Right ventricle myocardium inferior (tissue), 1 donor: ENCODE measurements around the gene RNF215. TPM values are rescaled to one million over a fixed set of nuclear protein-coding genes. Genes with fewer than 3 reads are reported as not detected.

ENCODE experiments used
- ATAC-seq: fragments of 200-7000 bp; cut with Tn5 transposase; one replicate; pipeline ENCODE4 v1.9.1; 2020; ENCODE audit warnings: mild to moderate bottlenecking, moderate library complexity
- DNase-seq: peaks from one replicate; pipeline ENCODE4 v3.0.0; 2021; ENCODE audit errors: missing footprints
- intact Hi-C: fragments of 100-400 bp; cut with DNase I; formaldehyde crosslinking; loops from one replicate; pipeline ENCODE4 v1.11.0; 2022
- total RNA-seq: library from RNA; stranded (reverse); fragmentation: NEBNext Ultra II Directional; extraction: Animal tissue kit (Norgen Biotek cat#: 25700); gene quantifications from one replicate; pipeline ENCODE4 v1.2.1, GENCODE V29; 2021
- donor health status: DM: no; HTN: yes; CAD: no; lungs with severe emphysema.

The RNF215 gene
- total RNA-seq, 1 donor from 2014 or later: 3.7 TPM

DNA sequence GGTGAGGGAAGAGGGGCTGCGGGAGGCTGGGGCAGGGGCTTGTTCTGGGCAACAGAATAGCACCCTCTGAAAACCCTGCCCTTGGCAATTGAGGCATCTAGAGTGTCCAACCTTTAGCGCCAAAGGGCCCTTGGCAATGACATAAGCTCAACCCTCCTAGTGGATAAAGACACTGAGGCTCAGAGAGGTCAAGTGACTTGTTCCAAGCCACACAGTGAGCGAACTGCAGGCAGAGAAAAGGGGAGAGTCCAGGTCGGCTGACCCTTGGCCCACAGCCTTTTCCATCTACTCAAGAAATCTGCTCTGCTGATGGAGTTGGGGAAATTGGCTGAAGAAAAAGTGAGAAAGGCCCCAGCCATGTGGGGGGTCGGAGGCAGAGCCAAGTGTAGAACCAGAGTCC is 12.5 kb upstream of the RNF215 start:
- DNase-seq: no peak
- ATAC-seq: no peak
- intact Hi-C loops: loop anchor here (10.0 kb wide), 1 partner anchor 355 kb away; no protein-coding TSS in a partner anchor

DNA sequence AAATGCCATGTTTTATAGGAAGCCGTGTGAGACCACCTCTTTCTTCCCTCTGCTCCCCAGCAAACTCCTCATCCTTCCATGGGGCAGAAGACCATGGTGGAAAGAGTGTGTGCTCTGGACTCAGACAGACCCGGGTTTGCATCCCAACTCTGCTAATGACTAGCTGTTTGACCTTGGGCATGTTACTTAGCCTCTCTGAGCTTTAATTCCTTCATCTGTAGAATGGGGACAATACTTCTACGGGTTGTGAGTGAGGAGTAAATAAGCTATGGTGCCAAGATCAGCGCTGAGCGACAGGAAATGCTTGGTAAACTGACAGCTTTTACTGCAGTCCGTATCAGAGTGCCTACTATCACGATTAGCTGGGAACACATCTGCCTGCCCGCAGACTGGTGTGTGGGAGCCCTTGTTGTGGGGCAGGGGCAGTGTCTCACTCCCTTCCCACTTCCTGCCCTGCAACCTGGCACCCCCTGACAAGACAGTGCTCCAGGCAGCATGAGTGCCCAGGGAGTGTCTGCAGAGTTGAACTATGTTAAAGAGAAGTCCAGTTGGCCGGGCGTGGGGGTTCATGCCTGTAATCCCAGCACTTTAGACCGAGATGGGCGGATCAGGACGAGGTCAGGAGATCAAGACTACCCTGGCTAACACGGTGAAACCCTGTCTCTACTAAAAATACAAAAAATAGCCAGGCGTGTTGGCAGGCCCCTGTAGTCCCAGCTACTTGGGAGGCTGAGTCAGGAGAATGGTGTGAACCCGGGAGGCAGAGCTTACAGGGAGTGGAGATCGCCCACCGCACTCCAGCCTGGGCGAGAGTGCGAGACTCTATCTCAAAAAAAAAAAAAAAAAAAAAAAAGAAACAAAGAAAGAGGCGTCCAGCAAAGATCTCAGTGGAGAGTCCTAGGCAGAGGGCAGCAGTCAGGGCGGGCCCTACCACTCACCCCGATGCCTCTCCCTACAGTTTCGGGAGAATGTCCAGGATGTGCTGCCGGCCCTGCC is 11.8 kb upstream of the RNF215 start:
- intact Hi-C loops: loop anchor here (10.0 kb wide), 1 partner anchor 356 kb away; no protein-coding TSS in a partner anchor
- DNase-seq (no peak), ATAC-seq (no peak)

GRCh38 chr22:30397656-30398635 is 10.7 kb upstream of the RNF215 start:
- ATAC-seq (no peak), DNase-seq (no peak)
- intact Hi-C loops: loop anchor here (10.0 kb wide), 1 partner anchor 357 kb away; no protein-coding TSS in a partner anchor

GRCh38 chr22:30396871-30397655 is 9.9 kb upstream of the RNF215 start, which contains the start of gene SEC14L2:
TSS of gene SEC14L2 (plus strand) at chr22:30397018. CDS start at chr22:30397117, 99 bp downstream.
- peak; percentile 79 for ATAC-seq
- DNase-seq: peak; percentile 83
- intact Hi-C loops: loop anchor here (10.0 kb wide), 1 partner anchor 358 kb away; no protein-coding TSS in a partner anchor

DNA sequence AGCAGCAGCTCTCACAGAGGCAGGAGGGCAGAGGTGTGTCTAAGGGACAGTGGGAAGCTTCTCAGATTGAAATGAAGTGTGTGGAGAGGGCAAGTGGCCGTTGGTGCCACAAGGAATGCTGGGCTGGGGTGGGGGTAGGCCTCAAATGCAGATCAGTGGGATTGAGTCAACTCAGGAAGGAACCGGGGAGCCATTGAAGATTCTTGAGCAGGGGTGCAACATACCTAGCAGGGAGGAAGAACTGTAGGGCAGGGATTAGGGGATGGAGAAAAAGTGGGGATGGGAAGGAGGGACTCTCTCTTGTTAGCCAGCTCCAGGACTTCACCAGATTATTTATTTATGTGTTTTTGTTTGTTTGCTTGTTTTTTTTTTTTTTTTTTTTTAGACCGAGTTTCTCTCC is 6.7 kb upstream of the RNF215 start:
- intact Hi-C loops: loop anchor here (10.0 kb wide), 1 partner anchor 361 kb away; no protein-coding TSS in a partner anchor
- DNase-seq: no peak
- ATAC-seq: no peak

GRCh38 chr22:30393322-30393680 is 6.1 kb upstream of the RNF215 start:
- DNase-seq (no peak), ATAC-seq (no peak)
- intact Hi-C loops: loop anchor here (10.0 kb wide), 1 partner anchor 362 kb away; no protein-coding TSS in a partner anchor

DNA sequence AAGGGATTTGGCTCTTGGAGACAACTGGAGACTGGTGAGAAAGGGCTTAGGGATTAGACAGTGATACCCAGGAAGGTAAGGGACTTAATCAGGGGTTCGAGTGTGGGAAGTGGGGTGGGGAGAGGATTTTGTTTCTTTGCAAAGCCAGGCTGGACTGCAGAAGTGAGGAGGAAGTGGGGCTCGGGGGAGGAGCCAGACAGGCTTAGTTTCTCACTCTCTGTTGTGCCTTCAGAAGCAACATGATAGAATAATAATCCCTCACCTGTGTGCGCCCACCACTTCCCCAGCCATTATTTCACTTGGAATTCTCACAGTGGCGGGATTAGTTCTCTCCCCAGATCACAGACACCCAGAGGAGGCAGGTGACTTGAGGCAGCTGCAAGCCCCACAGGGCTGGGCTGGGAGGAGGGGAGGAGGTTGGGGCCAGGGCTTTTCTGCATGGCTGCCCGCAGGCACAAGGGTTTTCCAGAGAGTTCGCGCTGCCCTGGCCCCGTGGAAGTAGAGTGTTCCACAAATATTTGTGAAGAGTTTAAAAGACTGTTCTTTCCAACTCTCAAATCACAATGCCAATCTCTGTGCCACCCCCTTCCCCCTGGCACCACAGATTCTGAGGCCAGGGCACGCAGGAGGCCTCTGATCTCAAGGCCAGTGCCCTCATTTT is 5.6 kb upstream of the RNF215 start:
- intact Hi-C loops: loop anchor here (10.0 kb wide), 1 partner anchor 362 kb away; no protein-coding TSS in a partner anchor
- ATAC-seq (no peak), DNase-seq (no peak)

- no peak for DNase-seq
- no peak for ATAC-seq
- intact Hi-C loops: loop anchor here (1.0 to 10.0 kb wide), 2 partner anchors 94 to 364 kb away; no protein-coding TSS in a partner anchor
Observed at GRCh38 chr22:30390974-30391691, 3.9 kb upstream of the RNF215 start.

- intact Hi-C loops: loop anchor here (2.0 to 5.0 kb wide), 2 partner anchors 109 to 278 kb away; no protein-coding TSS in a partner anchor
- ATAC-seq (no peak), DNase-seq (no peak)
Observed at GRCh38 chr22:30386608-30386959, 627 bp downstream of the RNF215 start.

- DNase-seq (peak; percentile 35), ATAC-seq (no peak)
- intact Hi-C loops: loop anchor here (2.0 to 5.0 kb wide), 2 partner anchors 109 to 277 kb away; no protein-coding TSS in a partner anchor
Observed at GRCh38 chr22:30385942-30386341, 1.3 kb downstream of the RNF215 start.

- intact Hi-C loops: no loop called here
- ATAC-seq (no peak), DNase-seq (peak; percentile 66)
Observed at GRCh38 chr22:30383061-30383460, 4.2 kb downstream of the RNF215 start.

DNA sequence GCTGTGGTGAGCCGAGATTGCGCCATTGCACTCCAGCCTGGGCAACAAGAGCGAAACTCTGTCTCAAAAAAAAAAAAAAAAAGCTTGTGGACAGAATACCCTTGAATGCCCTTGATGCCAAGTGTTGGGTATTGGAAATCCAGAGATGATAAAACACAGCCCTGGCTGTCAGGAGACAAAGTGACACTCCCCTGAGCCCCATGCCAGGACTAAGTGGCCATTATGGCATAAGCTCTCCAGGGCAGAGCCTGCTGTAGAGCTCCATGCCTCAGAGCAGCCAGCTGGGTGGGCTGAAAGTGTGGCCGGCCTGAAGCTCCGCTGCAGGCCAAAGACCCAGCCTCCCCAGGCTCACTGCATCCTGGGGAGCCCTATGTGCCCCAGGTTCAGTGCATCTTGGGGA is 4.9 kb downstream of the RNF215 start:
- DNase-seq (peak; percentile 55), ATAC-seq (peak; percentile 27)
- intact Hi-C loops: no loop called here

- ATAC-seq (no peak), DNase-seq (peak; percentile 43)
- intact Hi-C loops: no loop called here
Observed at GRCh38 chr22:30381264-30381663, 5.9 kb downstream of the RNF215 start.

DNA sequence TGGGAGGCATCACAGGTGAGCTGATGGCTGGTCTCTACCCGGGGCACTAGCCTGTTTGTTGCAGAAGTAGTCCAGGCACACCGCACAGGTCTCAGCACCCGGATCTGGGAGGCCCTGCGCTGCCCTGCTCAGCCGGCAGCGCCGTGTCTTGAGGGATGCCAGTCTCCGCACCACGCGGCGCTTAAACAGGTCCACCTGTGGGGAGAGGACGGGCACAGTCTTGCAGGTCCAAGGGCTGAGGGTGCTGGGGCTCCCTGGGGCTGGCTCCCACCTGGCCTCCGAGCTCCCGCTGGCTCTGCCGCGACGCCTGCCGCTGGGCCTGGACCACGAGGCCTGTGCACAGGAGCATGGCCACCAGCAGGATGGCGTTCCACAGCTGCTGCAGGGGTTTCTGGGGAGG is 7.2 kb downstream of the RNF215 start:
- peak; percentile 30 for DNase-seq
- intact Hi-C loops: no loop called here
- no peak for ATAC-seq

GRCh38 chr22:30375312-30375849 is 11.8 kb downstream of the RNF215 start:
- peak; percentile 4 for ATAC-seq
- peak; percentile 59 for DNase-seq
- intact Hi-C loops: no loop called here
